SU-DHL-6 (cell line): ENCODE data around the gene SLC44A1.

Experiments used
- H2AFZ ChIP-seq: fragments of 200-600 bp; sonication (generic); 2 replicates; pipeline ENCODE4 v1.6.1; 2014; ENCODE audit warnings: low read depth, mild to moderate bottlenecking, moderate library complexity, mixed read lengths, antibody characterized with exemption, low read length; ENCODE audit not compliant: severe bottlenecking
- H3F3A ChIP-seq: fragments of 200-600 bp; shearing (Covaris generic); 2 replicates; pipeline ENCODE4 v1.6.0; 2016; ENCODE audit warnings: antibody characterized with exemption, mild to moderate bottlenecking; ENCODE audit not compliant: insufficient read depth
- H3K27ac ChIP-seq: fragments of 200-600 bp; sonication (generic); 2 replicates; pipeline ENCODE4 v1.5.1; 2016; ENCODE audit warnings: low read depth, mild to moderate bottlenecking, low read length, moderate library complexity, mixed read lengths
- H3K27me3 ChIP-seq: fragments of 200-600 bp; sonication (generic), shearing (Covaris generic); 2 replicates; pipeline ENCODE4 v1.6.0; 2014; ENCODE audit warnings: mild to moderate bottlenecking, low read length
- H3K36me3 ChIP-seq: fragments of 200-600 bp; sonication (generic); 2 replicates; pipeline ENCODE4 v1.6.1; 2014; ENCODE audit warnings: mild to moderate bottlenecking, low read length, mixed read lengths
- H3K4me2 ChIP-seq: fragments of 300-600, 200-600 bp; shearing (Covaris generic), sonication (generic); 2 replicates; pipeline ENCODE4 v1.6.0; 2014; ENCODE audit warnings: low read length, low read depth, mild to moderate bottlenecking; ENCODE audit not compliant: poor library complexity, severe bottlenecking
- H3K4me3 ChIP-seq: fragments of 200-600 bp; sonication (generic); 2 replicates; pipeline ENCODE4 v1.5.1; 2014; ENCODE audit warnings: antibody characterized with exemption, low read length, mild to moderate bottlenecking, mixed read lengths; ENCODE audit not compliant: insufficient read depth, poor library complexity, severe bottlenecking
- H3K79me2 ChIP-seq: fragments of 200-600 bp; sonication (generic); 2 replicates; pipeline ENCODE4 v1.6.1; 2014; ENCODE audit warnings: mild to moderate bottlenecking, low read length, moderate library complexity; ENCODE audit not compliant: insufficient read depth
- H3K9ac ChIP-seq: fragments of 200-600 bp; sonication (generic); 2 replicates; pipeline ENCODE4 v1.7.0; 2014; ENCODE audit warnings: mild to moderate bottlenecking, low read length
- H3K9me2 ChIP-seq: fragments of 200-600 bp; sonication (generic); replicated peaks from 2 replicates; pipeline ENCODE4 v1.6.1; 2014; ENCODE audit warnings: low read length; ENCODE audit not compliant: insufficient read depth
- H3K9me3 ChIP-seq: fragments of 200-600 bp; sonication (generic); 2 replicates; pipeline ENCODE4 v1.6.1; 2014; ENCODE audit warnings: low read length, mixed read lengths; ENCODE audit not compliant: insufficient read depth
- H4K20me1 ChIP-seq: fragments of 200-600 bp; sonication (generic); 2 replicates; pipeline ENCODE4 v1.6.1; 2014; ENCODE audit warnings: low read depth, mild to moderate bottlenecking, antibody characterized with exemption, low read length, moderate library complexity, mixed read lengths
- EZH2phosphoT487 ChIP-seq: fragments of 200-600 bp; sonication (generic), shearing (Covaris generic); conservative IDR thresholded peaks from 2 replicates; pipeline ENCODE4 v1.6.1; 2018; ENCODE audit warnings: mild to moderate bottlenecking, antibody characterized with exemption, low read length, moderate library complexity, mixed read lengths
- TF ChIP-seq, protein P1 (sequence below): fragments of 200-600 bp; sonication (generic); IDR thresholded peaks from one replicate; pipeline ENCODE4 v1.5.1; 2017; ENCODE audit warnings: antibody characterized with exemption, mild to moderate bottlenecking, low read length, moderate library complexity; ENCODE audit not compliant: insufficient read depth, poor library complexity, severe bottlenecking

Gene SLC44A1

DNA sequence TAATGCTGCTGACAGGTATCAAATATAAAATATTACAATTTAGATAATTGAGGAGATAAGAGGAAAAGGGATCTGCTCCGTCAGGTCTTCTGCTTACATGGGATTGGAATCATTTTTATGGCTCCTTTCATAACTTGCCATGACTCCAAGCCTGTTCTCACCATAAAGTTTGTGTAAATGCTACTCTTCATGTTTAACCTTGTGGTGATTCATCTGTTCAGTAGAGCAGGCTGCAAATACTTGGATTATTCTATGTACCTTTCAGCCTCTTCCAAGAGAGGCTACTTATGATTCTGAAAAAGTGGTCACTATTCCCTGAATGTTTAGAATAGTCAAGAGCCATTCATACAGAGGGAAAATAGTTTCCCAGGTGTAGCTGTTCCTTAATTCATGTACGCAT lies 66.9 kb downstream of the SLC44A1 start:
- TF ChIP-seq, protein P1, sequence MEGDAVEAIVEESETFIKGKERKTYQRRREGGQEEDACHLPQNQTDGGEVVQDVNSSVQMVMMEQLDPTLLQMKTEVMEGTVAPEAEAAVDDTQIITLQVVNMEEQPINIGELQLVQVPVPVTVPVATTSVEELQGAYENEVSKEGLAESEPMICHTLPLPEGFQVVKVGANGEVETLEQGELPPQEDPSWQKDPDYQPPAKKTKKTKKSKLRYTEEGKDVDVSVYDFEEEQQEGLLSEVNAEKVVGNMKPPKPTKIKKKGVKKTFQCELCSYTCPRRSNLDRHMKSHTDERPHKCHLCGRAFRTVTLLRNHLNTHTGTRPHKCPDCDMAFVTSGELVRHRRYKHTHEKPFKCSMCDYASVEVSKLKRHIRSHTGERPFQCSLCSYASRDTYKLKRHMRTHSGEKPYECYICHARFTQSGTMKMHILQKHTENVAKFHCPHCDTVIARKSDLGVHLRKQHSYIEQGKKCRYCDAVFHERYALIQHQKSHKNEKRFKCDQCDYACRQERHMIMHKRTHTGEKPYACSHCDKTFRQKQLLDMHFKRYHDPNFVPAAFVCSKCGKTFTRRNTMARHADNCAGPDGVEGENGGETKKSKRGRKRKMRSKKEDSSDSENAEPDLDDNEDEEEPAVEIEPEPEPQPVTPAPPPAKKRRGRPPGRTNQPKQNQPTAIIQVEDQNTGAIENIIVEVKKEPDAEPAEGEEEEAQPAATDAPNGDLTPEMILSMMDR, result no peak
- no peak for TF ChIP-seq EZH2phosphoT487
- no peak overlapping the region for H3K4me2 ChIP-seq
- H3K36me3 ChIP-seq, result no peaks in the 10 kb centered on the region

DNA sequence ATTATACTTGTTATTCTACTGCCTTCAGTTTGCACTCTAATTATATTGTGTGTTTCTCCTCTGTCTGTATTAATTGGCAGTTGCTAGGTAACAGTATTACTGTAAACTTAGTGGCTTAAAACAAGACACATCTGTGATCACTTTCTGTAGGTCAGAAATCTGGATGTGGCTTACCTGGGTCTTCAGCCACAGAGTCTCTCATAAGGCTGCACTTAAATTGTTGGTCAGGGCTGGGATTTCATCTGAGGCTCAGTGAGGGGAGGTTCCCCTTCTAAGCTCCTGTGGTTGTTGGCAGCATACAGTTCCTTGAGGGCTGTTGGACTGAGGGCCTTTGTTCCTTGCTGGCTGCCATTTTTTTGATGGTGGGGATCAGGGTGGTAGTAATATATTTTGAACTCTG lies 68.8 kb downstream of the SLC44A1 start:
- Histone ChIP-seq H3K27ac (no peak overlapping the region), H3K9me2 (no peaks in the 10 kb centered on the region), H3K9me3 (no peaks in the 10 kb centered on the region), H3K27me3 (no peaks in the 10 kb centered on the region), H3K4me2 (no peak overlapping the region), H3K4me3 (no peak overlapping the region), H3K9ac (no peak overlapping the region), H3F3A (no peaks in the 10 kb centered on the region), H2AFZ (no peak overlapping the region), H4K20me1 (no peaks in the 10 kb centered on the region), H3K36me3 (no peaks in the 10 kb centered on the region), H3K79me2 (no peaks in the 10 kb centered on the region)
- no peak for TF ChIP-seq EZH2phosphoT487
- TF ChIP-seq, protein P1, result no peak

More for the DNA sequence above, 66.9 kb downstream of the SLC44A1 start:
- no peaks in the 10 kb centered on the region for H3F3A ChIP-seq
- H3K27me3 ChIP-seq, result no peaks in the 10 kb centered on the region
- H3K9me3 ChIP-seq, result no peaks in the 10 kb centered on the region
- no peaks in the 10 kb centered on the region for H4K20me1 ChIP-seq
- H3K9ac ChIP-seq, result no peak overlapping the region
- no peaks in the 10 kb centered on the region for H3K9me2 ChIP-seq
- H3K27ac ChIP-seq, result no peak overlapping the region
- H3K4me3 ChIP-seq, result no peak overlapping the region
- no peak overlapping the region for H2AFZ ChIP-seq
- no peaks in the 10 kb centered on the region for H3K79me2 ChIP-seq

DNA sequence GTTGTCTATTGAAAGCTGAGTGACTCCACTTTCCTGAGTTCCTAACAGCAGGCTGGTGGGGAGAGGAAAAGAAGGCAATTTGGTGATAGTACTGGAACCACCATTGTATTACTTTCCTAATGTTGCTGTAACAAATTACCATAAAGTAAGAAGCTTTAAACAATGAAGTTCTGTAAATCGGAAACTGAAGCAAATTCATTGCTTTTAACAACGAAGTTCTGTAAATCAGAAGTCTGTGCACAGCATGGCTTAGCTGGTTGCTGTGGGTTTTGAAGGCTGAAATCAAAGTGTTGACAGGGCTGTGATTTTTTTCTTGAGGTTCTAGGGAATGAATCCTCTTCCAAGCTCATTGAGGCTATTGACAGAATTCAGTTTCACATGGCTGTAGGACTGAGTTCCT lies 72.3 kb downstream of the SLC44A1 start:
- no peak overlapping the region for H3K27ac ChIP-seq

More for the DNA sequence above, 72.3 kb downstream of the SLC44A1 start:
- Histone ChIP-seq H2AFZ (no peak overlapping the region), H3K4me3 (no peak overlapping the region), H3K4me2 (no peak overlapping the region), H3K36me3 (no peaks in the 10 kb centered on the region), H3K27me3 (no peaks in the 10 kb centered on the region), H3K9ac (no peak overlapping the region), H4K20me1 (no peaks in the 10 kb centered on the region), H3K79me2 (no peaks in the 10 kb centered on the region), H3K9me2 (no peaks in the 10 kb centered on the region), H3F3A (no peaks in the 10 kb centered on the region), H3K9me3 (no peaks in the 10 kb centered on the region)
- no peak for TF ChIP-seq EZH2phosphoT487
- TF ChIP-seq, protein P1, result no peak
